H9 (cell line): ENCODE data around the gene BRCA1. TPM values are rescaled to one million over a fixed set of nuclear protein-coding genes. Genes with fewer than 3 reads are reported as not detected.
A peak's percentile ranks its signal among the peaks of the same experiment; 100 is the strongest.

Source experiments
- DNase-seq: peaks from one replicate; pipeline ENCODE4 v3.0.0-alpha.2; 2017
- H2AFZ ChIP-seq: one replicate; pipeline ENCODE4 v1.6.1; 2013; ENCODE audit warnings: mild to moderate bottlenecking, low read length, control low read depth, moderate library complexity
- H2AK5ac ChIP-seq: 2 replicates; pipeline ENCODE4 v1.6.1; 2013; ENCODE audit warnings: low read length, control low read depth, mixed read lengths; ENCODE audit not compliant: insufficient read length
- H2BK120ac ChIP-seq: one replicate; pipeline ENCODE4 v1.6.1; 2013; ENCODE audit warnings: low read depth, mild to moderate bottlenecking, low read length, control low read depth, inconsistent platforms; ENCODE audit not compliant: poor library complexity, severe bottlenecking
- H2BK12ac ChIP-seq: 2 replicates; pipeline ENCODE4 v1.6.1; 2013; ENCODE audit warnings: low read length, control low read depth, mixed read lengths, low read depth; ENCODE audit not compliant: insufficient read length
- H2BK15ac ChIP-seq: 2 replicates; pipeline ENCODE4 v1.6.1; 2013; ENCODE audit warnings: low read depth, low read length, control low read depth
- H2BK20ac ChIP-seq: one replicate; pipeline ENCODE4 v1.6.1; 2013; ENCODE audit warnings: low read depth, mild to moderate bottlenecking, low read length, control low read depth, inconsistent platforms; ENCODE audit not compliant: poor library complexity, severe bottlenecking
- H2BK5ac ChIP-seq: 2 replicates; pipeline ENCODE4 v1.6.1; 2013; ENCODE audit warnings: low read length, control low read depth, mixed read lengths; ENCODE audit not compliant: insufficient read length
- H3K14ac ChIP-seq: 2 replicates; pipeline ENCODE4 v1.6.1; 2013; ENCODE audit warnings: low read length, control low read depth; ENCODE audit not compliant: insufficient read depth
- H3K18ac ChIP-seq: 2 replicates; pipeline ENCODE4 v1.6.1; 2013; ENCODE audit warnings: low read depth, mild to moderate bottlenecking, mixed read lengths, low read length, control low read depth; ENCODE audit not compliant: insufficient read length
- H3K23ac ChIP-seq: 2 replicates; pipeline ENCODE4 v1.6.1; 2013; ENCODE audit warnings: low read length, control low read depth, mixed read lengths, low read depth; ENCODE audit not compliant: insufficient read length
- H3K23me2 ChIP-seq: 2 replicates; pipeline ENCODE4 v1.6.1; 2013; ENCODE audit warnings: low read depth, mild to moderate bottlenecking, mixed read lengths, low read length, control low read depth; ENCODE audit not compliant: insufficient read length, poor library complexity, severe bottlenecking
- H3K27ac ChIP-seq: 2 replicates; pipeline ENCODE4 v1.5.1; 2013; ENCODE audit warnings: low read length, control low read depth, mixed read lengths, low read depth; ENCODE audit not compliant: insufficient read length
- H3K27me3 ChIP-seq: 2 replicates; pipeline ENCODE4 v1.6.1; 2013; ENCODE audit warnings: low read length, control low read depth, inconsistent platforms; ENCODE audit not compliant: insufficient read depth
- H3K4ac ChIP-seq: 2 replicates; pipeline ENCODE4 v1.6.1; 2013; ENCODE audit warnings: low read depth, mild to moderate bottlenecking, control low read depth, inconsistent platforms, low read length, moderate library complexity
- H3K4me1 ChIP-seq: 2 replicates; pipeline ENCODE4 v1.6.1; 2013; ENCODE audit warnings: low read length, control low read depth, inconsistent platforms; ENCODE audit not compliant: insufficient read depth
- H3K4me2 ChIP-seq: 2 replicates; pipeline ENCODE4 v1.6.1; 2013; ENCODE audit warnings: low read length, control low read depth, mixed read lengths; ENCODE audit not compliant: insufficient read length, insufficient read depth
- H3K56ac ChIP-seq: 2 replicates; pipeline ENCODE4 v1.6.1; 2013; ENCODE audit warnings: low read depth, mild to moderate bottlenecking, mixed read lengths, low read length, control low read depth; ENCODE audit not compliant: insufficient read length
- H3K79me1 ChIP-seq: 2 replicates; pipeline ENCODE4 v1.6.1; 2013; ENCODE audit warnings: low read depth, mild to moderate bottlenecking, moderate library complexity, low read length, control low read depth, inconsistent platforms; ENCODE audit not compliant: insufficient read depth, poor library complexity, severe bottlenecking
- H3K79me2 ChIP-seq: 2 replicates; pipeline ENCODE4 v1.6.1; 2013; ENCODE audit warnings: low read length, control low read depth, inconsistent platforms; ENCODE audit not compliant: insufficient read depth
- H3K9ac ChIP-seq: 2 replicates; pipeline ENCODE4 v1.6.1; 2013; ENCODE audit warnings: low read length, control low read depth, mixed read lengths; ENCODE audit not compliant: insufficient read length; ENCODE audit errors: extremely low read depth
- H3K9me3 ChIP-seq: one replicate; pipeline ENCODE4 v1.6.1; 2013; ENCODE audit warnings: low read depth, low read length, inconsistent platforms; ENCODE audit not compliant: control insufficient read depth
- H3T11ph ChIP-seq: one replicate; pipeline ENCODE4 v1.6.1; 2013; ENCODE audit warnings: mild to moderate bottlenecking, low read length, control low read depth, inconsistent platforms
- H4K20me1 ChIP-seq: one replicate; pipeline ENCODE4 v1.6.1; 2013; ENCODE audit not compliant: control insufficient read depth, insufficient read length, insufficient read depth
- H4K5ac ChIP-seq: 2 replicates; pipeline ENCODE4 v1.6.1; 2013; ENCODE audit warnings: low read depth, mild to moderate bottlenecking, mixed read lengths, low read length, control low read depth; ENCODE audit not compliant: insufficient read length
- H4K8ac ChIP-seq: replicated peaks from 2 replicates; pipeline ENCODE4 v1.6.1; 2013; ENCODE audit warnings: low read length, control low read depth, mixed read lengths, low read depth; ENCODE audit not compliant: insufficient read length
- H4K91ac ChIP-seq: 2 replicates; pipeline ENCODE4 v1.6.1; 2013; ENCODE audit warnings: low read depth, mild to moderate bottlenecking, moderate library complexity, mixed read lengths, low read length, control low read depth; ENCODE audit not compliant: insufficient read length
- H3K27ac Mint-ChIP-seq, 3 experiments: 2 replicates in 2 of 3; 3 replicates in 1 of 3; pipeline ENCODE4 v1.8.0; 2020 to 2021; ENCODE audit warnings: mixed read lengths in 3 of 3, mild to moderate bottlenecking in 1 of 3, moderate library complexity in 1 of 3
- H3K27me3 Mint-ChIP-seq: 2 replicates; pipeline ENCODE4 v1.8.0; 2021; ENCODE audit warnings: low read depth, mild to moderate bottlenecking, moderate library complexity, mixed read lengths
- H3K36me3 Mint-ChIP-seq, 3 experiments: 2 replicates in 2 of 3; 3 replicates in 1 of 3; pipeline ENCODE4 v1.8.0; 2020 to 2021; ENCODE audit warnings: low read depth in 3 of 3, mixed read lengths in 3 of 3; ENCODE audit not compliant: insufficient read depth in 1 of 3
- H3K4me1 Mint-ChIP-seq, 2 experiments: 2 replicates each; pipeline ENCODE4 v1.8.0; 2020; ENCODE audit warnings: mixed read lengths in 2 of 2
- H3K4me3 Mint-ChIP-seq, 2 experiments: 2 replicates in 1 of 2; 3 replicates in 1 of 2; pipeline ENCODE4 v1.8.0; 2020 to 2021; ENCODE audit warnings: mild to moderate bottlenecking in 2 of 2, mixed read lengths in 2 of 2, moderate library complexity in 1 of 2
- H3K9me3 Mint-ChIP-seq, 2 experiments: 2 replicates in 1 of 2; 3 replicates in 1 of 2; pipeline ENCODE4 v1.8.0; 2020; ENCODE audit warnings: mild to moderate bottlenecking in 2 of 2, mixed read lengths in 2 of 2, moderate library complexity in 1 of 2
- WGBS: extraction: QIAGEN DNeasy Blood & Tissue Kit; methylation state at CpG from one replicate; pipeline ENCODE4 v1.1.7; 2013; ENCODE audit warnings: missing lambda C conversion rate, low lambda C conversion rate, mixed read lengths; ENCODE audit not compliant: insufficient read length; ENCODE audit errors: extremely low coverage; 5-methylcytosine and 5-hydroxymethylcytosine counted together
- total RNA-seq: library from RNA; stranded (reverse); gene quantifications from 2 replicates; pipeline ENCODE4 v1.2.1, GENCODE V29; 2021
- TF ChIP-seq, protein P1 (sequence below): fragments of 200-600 bp; sonication (generic); conservative IDR thresholded peaks from 3 replicates; pipeline ENCODE4 v1.8.0; 2021; ENCODE audit warnings: antibody characterized with exemption, mild to moderate bottlenecking

BRCA1 gene
- total RNA-seq, 1 experiment from 2014 or later: 32.3 TPM

DNA sequence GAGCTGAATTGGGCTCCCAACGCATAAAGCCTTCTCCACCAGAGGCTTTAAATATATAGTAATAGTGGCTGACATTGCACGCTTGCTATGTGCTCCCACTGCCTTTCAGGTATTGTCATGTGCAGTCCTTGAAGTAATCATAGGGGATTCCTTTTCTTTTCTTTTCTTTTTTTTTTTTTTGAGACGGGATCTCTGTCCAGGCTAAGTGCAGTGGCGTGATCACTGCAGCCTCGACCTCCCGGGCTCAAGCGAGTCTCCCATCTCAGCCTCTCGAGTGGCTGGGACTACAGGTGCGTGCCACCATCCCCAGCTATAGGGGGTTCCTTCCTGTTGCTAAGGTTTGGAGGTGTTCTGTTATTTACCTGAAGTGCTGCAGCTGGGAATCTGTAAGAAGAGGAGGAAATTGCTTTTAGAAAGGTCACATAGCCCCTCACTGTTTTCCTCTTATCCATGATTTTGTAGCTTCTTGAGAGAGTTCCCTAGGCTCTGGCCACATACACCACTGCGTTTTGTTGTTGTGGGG, 126.1 kb downstream of the BRCA1 start:
- Mint-ChIP-seq H3K4me3 (peak overlapping the region; percentile 97 to 98), H3K27me3 (no peaks in the 10 kb centered on the region), H3K4me1 (peaks cover 20 to 25% of the 10 kb centered on the region in 2 experiments), H3K27ac (peak overlapping the region; percentile 98 to 100 (median 99)), H3K36me3 (peaks cover 38 to 61% (median 54%) of the 10 kb centered on the region in 3 experiments), H3K9me3 (no peaks in the 10 kb centered on the region; a peak in 1 of 5 replicates)
- Histone ChIP-seq H3K56ac (peak overlapping the region; percentile 38), H4K91ac (no peak overlapping the region), H3K4me1 (no peaks in the 10 kb centered on the region), H3K9me3 (no peaks in the 10 kb centered on the region), H2BK15ac (no peak overlapping the region), H4K5ac (peak overlapping the region; percentile 74), H3K27ac (no peak overlapping the region), H4K8ac (peak overlapping the region; percentile 58), H3K9ac (peak overlapping the region; percentile 98), H2BK5ac (no peak overlapping the region), H3K14ac (peak overlapping the region; percentile 92; the same call in 1 of the 2 replicates), H2AK5ac (no peak overlapping the region), H3K4me2 (peak overlapping the region; percentile 95), H3T11ph (no peak overlapping the region), H3K23me2 (peaks cover 10% of the 10 kb centered on the region), H2BK120ac (no peak overlapping the region), H3K79me2 (peaks cover 15% of the 10 kb centered on the region; the same call in 1 of the 2 replicates), H2BK20ac (no peak overlapping the region), H2AFZ (no peak overlapping the region), H4K20me1 (no peaks in the 10 kb centered on the region), H3K79me1 (peaks cover 6% of the 10 kb centered on the region), H3K4ac (peak overlapping the region; percentile 40; the same call in 1 of the 2 replicates), H3K23ac (no peak overlapping the region), H3K27me3 (no peaks in the 10 kb centered on the region), H3K18ac (peak overlapping the region; percentile 81), H2BK12ac (no peak overlapping the region)
- WGBS: no CpG with 5 or more reads among the region's 10 CpGs
- no peak for DNase-seq
- TF ChIP-seq, protein P1, sequence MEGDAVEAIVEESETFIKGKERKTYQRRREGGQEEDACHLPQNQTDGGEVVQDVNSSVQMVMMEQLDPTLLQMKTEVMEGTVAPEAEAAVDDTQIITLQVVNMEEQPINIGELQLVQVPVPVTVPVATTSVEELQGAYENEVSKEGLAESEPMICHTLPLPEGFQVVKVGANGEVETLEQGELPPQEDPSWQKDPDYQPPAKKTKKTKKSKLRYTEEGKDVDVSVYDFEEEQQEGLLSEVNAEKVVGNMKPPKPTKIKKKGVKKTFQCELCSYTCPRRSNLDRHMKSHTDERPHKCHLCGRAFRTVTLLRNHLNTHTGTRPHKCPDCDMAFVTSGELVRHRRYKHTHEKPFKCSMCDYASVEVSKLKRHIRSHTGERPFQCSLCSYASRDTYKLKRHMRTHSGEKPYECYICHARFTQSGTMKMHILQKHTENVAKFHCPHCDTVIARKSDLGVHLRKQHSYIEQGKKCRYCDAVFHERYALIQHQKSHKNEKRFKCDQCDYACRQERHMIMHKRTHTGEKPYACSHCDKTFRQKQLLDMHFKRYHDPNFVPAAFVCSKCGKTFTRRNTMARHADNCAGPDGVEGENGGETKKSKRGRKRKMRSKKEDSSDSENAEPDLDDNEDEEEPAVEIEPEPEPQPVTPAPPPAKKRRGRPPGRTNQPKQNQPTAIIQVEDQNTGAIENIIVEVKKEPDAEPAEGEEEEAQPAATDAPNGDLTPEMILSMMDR: no peak
